Lower lobe of right lung (tissue), 2 donors: ENCODE data around the gene RNU1-1. TPM values are rescaled to one million over a fixed set of nuclear protein-coding genes. Genes with fewer than 3 reads are reported as not detected.
"Not testable (repeated sequence)": the region's sequence is repeated elsewhere in the genome, so short reads cannot be mapped to it uniquely, and the experiment has no call there.

Experiments
- ATAC-seq, 2 donors: fragments of 200-7000 bp; cut with Tn5 transposase; one replicate each; pipeline ENCODE4 v1.9.1; 2020 to 2022; ENCODE audit warnings: mild to moderate bottlenecking in 2 of 2, moderate library complexity in 2 of 2
- DNase-seq: peaks from one replicate; pipeline ENCODE4 v3.0.0-alpha.2; 2020
- H3K27ac ChIP-seq: fragments of 200-600 bp; one replicate; pipeline ENCODE4 v1.8.0; 2022
- H3K27me3 ChIP-seq: fragments of 200-600 bp; one replicate; pipeline ENCODE4 v1.8.0; 2022; ENCODE audit warnings: low read depth
- H3K36me3 ChIP-seq: fragments of 200-600 bp; one replicate; pipeline ENCODE4 v1.8.0; 2022; ENCODE audit warnings: mild to moderate bottlenecking
- H3K4me1 ChIP-seq: fragments of 200-600 bp; one replicate; pipeline ENCODE4 v1.8.0; 2022
- H3K4me3 ChIP-seq: fragments of 200-600 bp; one replicate; pipeline ENCODE4 v1.8.0; 2022; ENCODE audit warnings: mild to moderate bottlenecking
- H3K9me3 ChIP-seq: fragments of 200-600 bp; one replicate; pipeline ENCODE4 v1.8.0; 2022
- intact Hi-C: fragments of 100-400 bp; cut with DNase I; formaldehyde crosslinking; loops from one replicate; pipeline ENCODE4 v1.11.0; 2022
- total RNA-seq: library from RNA; stranded (reverse); fragmentation: NEBNext Ultra II Directional; extraction: Animal tissue kit (Norgen Biotek cat#: 25700); gene quantifications from one replicate; pipeline ENCODE4 v1.2.1, GENCODE V29; 2021
- TF ChIP-seq, protein P1 (sequence below): fragments of 200-600 bp; IDR thresholded peaks from one replicate; pipeline ENCODE4 v1.8.0; 2022; ENCODE audit warnings: antibody characterized with exemption, mild to moderate bottlenecking
- donor health status: DM: no; HTN: yes; CAD: no; lungs with severe emphysema.

Gene RNU1-1
- total RNA-seq, 1 donor from 2014 or later, result 6,803 TPM

- H3K36me3 ChIP-seq, result no peaks in the 10 kb centered on the region
- ATAC-seq (peak; percentile 96 to 97), DNase-seq (peak; percentile 93)
- H3K4me1 ChIP-seq, result peaks cover 21% of the 10 kb centered on the region
- peak overlapping the region; percentile 89 for H3K4me3 ChIP-seq
- TF ChIP-seq, protein P1, sequence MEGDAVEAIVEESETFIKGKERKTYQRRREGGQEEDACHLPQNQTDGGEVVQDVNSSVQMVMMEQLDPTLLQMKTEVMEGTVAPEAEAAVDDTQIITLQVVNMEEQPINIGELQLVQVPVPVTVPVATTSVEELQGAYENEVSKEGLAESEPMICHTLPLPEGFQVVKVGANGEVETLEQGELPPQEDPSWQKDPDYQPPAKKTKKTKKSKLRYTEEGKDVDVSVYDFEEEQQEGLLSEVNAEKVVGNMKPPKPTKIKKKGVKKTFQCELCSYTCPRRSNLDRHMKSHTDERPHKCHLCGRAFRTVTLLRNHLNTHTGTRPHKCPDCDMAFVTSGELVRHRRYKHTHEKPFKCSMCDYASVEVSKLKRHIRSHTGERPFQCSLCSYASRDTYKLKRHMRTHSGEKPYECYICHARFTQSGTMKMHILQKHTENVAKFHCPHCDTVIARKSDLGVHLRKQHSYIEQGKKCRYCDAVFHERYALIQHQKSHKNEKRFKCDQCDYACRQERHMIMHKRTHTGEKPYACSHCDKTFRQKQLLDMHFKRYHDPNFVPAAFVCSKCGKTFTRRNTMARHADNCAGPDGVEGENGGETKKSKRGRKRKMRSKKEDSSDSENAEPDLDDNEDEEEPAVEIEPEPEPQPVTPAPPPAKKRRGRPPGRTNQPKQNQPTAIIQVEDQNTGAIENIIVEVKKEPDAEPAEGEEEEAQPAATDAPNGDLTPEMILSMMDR, result peak; percentile 19
- peak overlapping the region; percentile 82 for H3K27ac ChIP-seq
- intact Hi-C loops, result no loop called here
- H3K9me3 ChIP-seq, result no peaks in the 10 kb centered on the region
- H3K27me3 ChIP-seq, result no peaks in the 10 kb centered on the region
Observed at GRCh38 chr1:16498573-16499413, 15.3 kb downstream of the RNU1-1 start.

DNA sequence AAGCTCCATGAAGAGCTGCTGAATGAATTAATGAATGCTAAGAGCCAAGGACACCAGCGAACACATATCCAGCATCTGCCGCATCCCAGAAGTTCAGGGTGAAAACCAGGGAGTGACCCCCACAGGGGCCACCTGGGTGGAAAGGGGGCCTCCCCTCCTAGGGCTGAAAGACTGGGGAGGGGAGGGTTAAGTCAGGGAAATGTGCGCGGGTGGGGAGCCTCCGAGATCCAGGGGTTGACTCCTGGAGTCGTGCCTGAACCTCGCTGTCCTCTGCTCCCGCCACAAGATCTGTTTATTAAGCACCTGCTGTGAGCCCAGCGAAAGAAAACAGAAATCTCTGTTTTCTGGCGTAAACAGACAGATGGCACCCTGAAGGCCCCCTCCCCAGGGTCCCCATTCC, 16.0 kb downstream of the RNU1-1 start:
- DNase-seq, H3K9me3 ChIP-seq, ATAC-seq, H3K36me3 ChIP-seq, intact Hi-C loops, H3K27me3 ChIP-seq: not testable (repeated sequence)
- peaks cover 21% of the 10 kb centered on the region for H3K4me1 ChIP-seq
- peak overlapping the region; percentile 82 for H3K27ac ChIP-seq
- H3K4me3 ChIP-seq, result peak overlapping the region; percentile 89

DNA sequence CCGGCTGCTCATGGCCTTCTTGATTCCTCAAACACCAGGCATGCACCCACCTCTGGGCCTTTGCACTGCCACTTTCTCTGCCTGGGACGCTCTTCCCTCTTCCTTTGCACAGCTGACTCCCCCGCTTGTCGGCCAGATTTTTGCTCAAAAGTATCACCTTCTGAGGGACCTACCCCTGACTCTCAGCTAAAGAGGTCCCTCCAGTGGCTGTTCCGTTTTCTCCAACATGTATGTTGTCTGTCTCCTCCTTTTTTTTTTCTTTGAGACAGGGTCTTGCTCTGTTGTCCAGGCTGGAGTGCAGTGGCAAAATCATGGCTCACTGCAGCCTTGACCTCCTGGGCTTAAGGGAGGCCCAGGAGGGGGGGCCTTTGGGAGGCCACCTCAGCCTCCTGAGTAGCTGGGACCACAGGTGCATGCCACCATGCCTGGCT, 16.6 kb downstream of the RNU1-1 start:
- H3K36me3 ChIP-seq, DNase-seq, ATAC-seq, H3K27ac ChIP-seq, H3K9me3 ChIP-seq, H3K27me3 ChIP-seq, intact Hi-C loops, H3K4me3 ChIP-seq: not testable (repeated sequence)
- H3K4me1 ChIP-seq, result peaks cover 21% of the 10 kb centered on the region

- not testable (repeated sequence) for ATAC-seq
- peaks cover 18% of the 10 kb centered on the region for H3K36me3 ChIP-seq
Observed at GRCh38 chr1:16493731-16494130, 20.4 kb downstream of the RNU1-1 start.

GRCh38 chr1:16492937-16493336, 21.1 kb downstream of the RNU1-1 start:
- H3K4me3 ChIP-seq, intact Hi-C loops, H3K27ac ChIP-seq, H3K4me1 ChIP-seq, DNase-seq, H3K9me3 ChIP-seq, ATAC-seq, H3K27me3 ChIP-seq: not testable (repeated sequence)
- H3K36me3 ChIP-seq, result peaks cover 18% of the 10 kb centered on the region

More at GRCh38 chr1:16493731-16494130, 20.4 kb downstream of the RNU1-1 start:
- DNase-seq, H3K4me1 ChIP-seq, intact Hi-C loops, H3K27ac ChIP-seq, H3K27me3 ChIP-seq, H3K4me3 ChIP-seq, H3K9me3 ChIP-seq: not testable (repeated sequence)

- ATAC-seq (no peak), DNase-seq (no peak)
- no peaks in the 10 kb centered on the region for H3K4me1 ChIP-seq
- no peak overlapping the region for H3K27ac ChIP-seq
- TF ChIP-seq, protein P1, result no peak
- peaks cover 26% of the 10 kb centered on the region for H3K36me3 ChIP-seq
- H3K9me3 ChIP-seq, result no peaks in the 10 kb centered on the region
- H3K4me3 ChIP-seq, result no peak overlapping the region
- H3K27me3 ChIP-seq, result no peaks in the 10 kb centered on the region
- intact Hi-C loops, result no loop called here
Observed at GRCh38 chr1:16491056-16491675, 22.9 kb downstream of the RNU1-1 start.

- intact Hi-C loops, result not testable (repeated sequence)
- peaks cover 43% of the 10 kb centered on the region for H3K36me3 ChIP-seq
Observed at GRCh38 chr1:16489195-16489880, 24.7 kb downstream of the RNU1-1 start.

DNA sequence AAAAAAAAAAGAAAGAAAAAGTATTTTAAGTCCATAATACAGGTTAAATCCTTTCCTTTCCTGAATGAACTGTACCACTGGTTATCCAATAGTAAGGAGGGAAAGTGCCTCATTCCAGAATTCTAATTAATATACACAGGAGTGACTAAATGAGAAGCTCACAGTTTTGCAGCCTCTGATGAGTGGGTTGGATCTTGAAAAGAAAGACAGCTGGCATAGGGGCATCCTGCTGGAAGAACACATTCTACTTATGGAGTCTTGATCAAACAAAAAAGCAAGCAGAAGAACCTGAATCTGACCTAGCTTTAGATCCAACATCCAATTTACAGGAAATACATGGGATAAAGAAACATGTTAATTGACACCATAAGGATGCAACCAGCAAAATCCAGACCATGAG, 27.1 kb downstream of the RNU1-1 start:
- H3K4me3 ChIP-seq, DNase-seq, H3K4me1 ChIP-seq, ATAC-seq, H3K27ac ChIP-seq, H3K9me3 ChIP-seq, intact Hi-C loops, H3K27me3 ChIP-seq: not testable (repeated sequence)
- peaks cover 61% of the 10 kb centered on the region for H3K36me3 ChIP-seq

More at GRCh38 chr1:16489195-16489880, 24.7 kb downstream of the RNU1-1 start:
- not testable (repeated sequence) for H3K4me1 ChIP-seq, ATAC-seq, H3K27ac ChIP-seq, H3K9me3 ChIP-seq, H3K27me3 ChIP-seq, DNase-seq, H3K4me3 ChIP-seq

- H3K27ac ChIP-seq, H3K9me3 ChIP-seq, DNase-seq, H3K27me3 ChIP-seq, ATAC-seq, H3K4me3 ChIP-seq, intact Hi-C loops, H3K4me1 ChIP-seq: not testable (repeated sequence)
- peaks cover 66% of the 10 kb centered on the region for H3K36me3 ChIP-seq
Observed at GRCh38 chr1:16486316-16486715, 27.8 kb downstream of the RNU1-1 start.
